HEK293 (cell line): ENCODE measurements around the gene ADIPOR1.
A peak's percentile ranks its signal among the peaks of the same experiment; 100 is the strongest.

ENCODE experiments used
- CTCF ChIA-PET: fragments of 350-600 bp; formaldehyde crosslinking; extraction: SDS; loops from one replicate; lab custom pipeline; 2021; ENCODE audit warnings: antibody characterized with exemption; lab: Yijun Ruan, JAX
- POLR2A ChIA-PET: fragments of 300-600 bp; formaldehyde crosslinking; extraction: SDS; loops from one replicate; lab custom pipeline; 2020; ENCODE audit warnings: antibody characterized with exemption, inconsistent platforms; lab: Yijun Ruan, JAX
- H3K27ac ChIP-seq: fragments of 200-500 bp; sonication (Bioruptor generic); 2 replicates; pipeline ENCODE4 v1.5.1; 2014; ENCODE audit warnings: low read depth, low read length, control low read depth, inconsistent platforms; ENCODE audit errors: extremely low read depth
- H3K36me3 ChIP-seq, 2 experiments: fragments of 200-500 bp in 1 of 2; sonication (Bioruptor generic) in 1 of 2; 1 replicate in 1 of 2; 2 replicates in 1 of 2; pipeline ENCODE4 v1.5.1; 2014 to 2017; ENCODE audit warnings: inconsistent platforms in 2 of 2, low read length in 2 of 2; ENCODE audit not compliant: control insufficient read depth in 2 of 2, insufficient read depth in 1 of 2
- H3K4me1 ChIP-seq: fragments of 200-500 bp; sonication (Bioruptor generic); 2 replicates; pipeline ENCODE4 v1.5.1; 2014; ENCODE audit warnings: mild to moderate bottlenecking, low read length, inconsistent platforms; ENCODE audit not compliant: control insufficient read depth, insufficient read depth
- H3K4me3 ChIP-seq: 2 replicates; pipeline ENCODE4 v1.5.1; 2011; ENCODE audit warnings: low read depth, mild to moderate bottlenecking, control low read depth, low read length, moderate library complexity
- H3K9me3 ChIP-seq: fragments of 200-500 bp; sonication (Bioruptor generic); 2 replicates; pipeline ENCODE4 v1.5.1; 2014; ENCODE audit warnings: low read depth, low read length, inconsistent platforms; ENCODE audit not compliant: control insufficient read depth, insufficient read depth
- EGR2 ChIP-seq: fragments of 450-650 bp; formaldehyde crosslinking; IDR thresholded peaks from 2 replicates; pipeline ENCODE4 v1.5.1; 2016; ENCODE audit warnings: low read depth, missing biosample characterization, missing genetic modification characterization
- GFI1B ChIP-seq: fragments of 450-650 bp; formaldehyde crosslinking; IDR thresholded peaks from 2 replicates; pipeline ENCODE4 v1.5.1; 2016; ENCODE audit warnings: missing biosample characterization, missing genetic modification characterization
- KLF17 ChIP-seq: fragments of 450-650 bp; formaldehyde crosslinking; IDR thresholded peaks from 2 replicates; pipeline ENCODE4 v1.5.1; 2016; ENCODE audit warnings: missing biosample characterization, missing genetic modification characterization
- KLF9 ChIP-seq: fragments of 450-650 bp; formaldehyde crosslinking; IDR thresholded peaks from 2 replicates; pipeline ENCODE4 v1.5.1; 2016; ENCODE audit warnings: missing biosample characterization, missing genetic modification characterization, low read depth
- PRDM1 ChIP-seq: fragments of 450-650 bp; formaldehyde crosslinking; IDR thresholded peaks from 2 replicates; pipeline ENCODE4; 2016; ENCODE audit warnings: missing biosample characterization, missing genetic modification characterization
- SP2 ChIP-seq: fragments of 450-650 bp; formaldehyde crosslinking; IDR thresholded peaks from 2 replicates; pipeline ENCODE4 v1.5.1; 2016; ENCODE audit warnings: missing biosample characterization, missing genetic modification characterization
- ZBTB48 ChIP-seq: fragments of 450-650 bp; formaldehyde crosslinking; IDR thresholded peaks from 2 replicates; pipeline ENCODE4 v1.5.1; 2016; ENCODE audit warnings: missing biosample characterization, missing genetic modification characterization
- ZFP41 ChIP-seq: fragments of 450-650 bp; formaldehyde crosslinking; IDR thresholded peaks from 2 replicates; pipeline ENCODE4 v1.5.1; 2016; ENCODE audit warnings: missing biosample characterization, missing genetic modification characterization, borderline replicate concordance
- ZNF140 ChIP-seq: fragments of 450-650 bp; formaldehyde crosslinking; IDR thresholded peaks from 2 replicates; pipeline ENCODE4 v1.5.1; 2016; ENCODE audit warnings: missing biosample characterization, missing genetic modification characterization
- ZNF146 ChIP-seq: fragments of 450-650 bp; formaldehyde crosslinking; IDR thresholded peaks from 2 replicates; pipeline ENCODE4 v1.5.1; 2016; ENCODE audit warnings: missing biosample characterization, missing genetic modification characterization
- ZNF335 ChIP-seq: fragments of 450-650 bp; formaldehyde crosslinking; conservative IDR thresholded peaks from 2 replicates; pipeline ENCODE4 v1.5.1; 2016; ENCODE audit warnings: missing biosample characterization, missing genetic modification characterization
- ZNF350 ChIP-seq: fragments of 450-650 bp; formaldehyde crosslinking; IDR thresholded peaks from 2 replicates; pipeline ENCODE4 v1.5.0; 2017; ENCODE audit warnings: missing biosample characterization, mild to moderate bottlenecking, missing genetic modification characterization
- ZNF362 ChIP-seq: fragments of 450-650 bp; formaldehyde crosslinking; IDR thresholded peaks from 2 replicates; pipeline ENCODE4 v1.5.1; 2016; ENCODE audit warnings: missing biosample characterization, missing genetic modification characterization
- ZNF48 ChIP-seq: fragments of 450-650 bp; formaldehyde crosslinking; IDR thresholded peaks from 2 replicates; pipeline ENCODE4 v1.5.1; 2016; ENCODE audit warnings: missing biosample characterization, missing genetic modification characterization
- ZNF510 ChIP-seq: fragments of 450-650 bp; formaldehyde crosslinking; IDR thresholded peaks from 2 replicates; pipeline ENCODE4 v1.5.1; 2018; ENCODE audit warnings: mild to moderate bottlenecking, missing genetic modification characterization, missing biosample characterization; ENCODE audit not compliant: insufficient replicate concordance
- ZNF529 ChIP-seq: fragments of 450-650 bp; formaldehyde crosslinking; IDR thresholded peaks from 2 replicates; pipeline ENCODE4 v1.5.1; 2017; ENCODE audit warnings: missing genetic modification characterization, missing biosample characterization; ENCODE audit not compliant: insufficient replicate concordance
- ZNF549 ChIP-seq: fragments of 450-650 bp; IDR thresholded peaks from 2 replicates; pipeline ENCODE4 v1.5.1; 2018; ENCODE audit warnings: missing biosample characterization, missing genetic modification characterization, mild to moderate bottlenecking, inconsistent platforms, moderate library complexity
- ZNF571 ChIP-seq: fragments of 450-650 bp; formaldehyde crosslinking; IDR thresholded peaks from 2 replicates; pipeline ENCODE4 v1.5.0; 2017; ENCODE audit warnings: missing biosample characterization, missing genetic modification characterization
- ZNF585B ChIP-seq: fragments of 450-650 bp; formaldehyde crosslinking; IDR thresholded peaks from 2 replicates; pipeline ENCODE4 v1.5.1; 2016; ENCODE audit warnings: missing biosample characterization, missing genetic modification characterization
- ZNF600 ChIP-seq: fragments of 450-650 bp; formaldehyde crosslinking; IDR thresholded peaks from 2 replicates; pipeline ENCODE4 v1.5.1; 2016; ENCODE audit warnings: missing biosample characterization, missing genetic modification characterization
- ZNF658 ChIP-seq: fragments of 450-650 bp; formaldehyde crosslinking; IDR thresholded peaks from 2 replicates; pipeline ENCODE4; 2016; ENCODE audit warnings: missing biosample characterization, missing genetic modification characterization
- ZNF692 ChIP-seq: fragments of 450-650 bp; formaldehyde crosslinking; IDR thresholded peaks from 2 replicates; pipeline ENCODE4 v1.5.1; 2016; ENCODE audit warnings: missing biosample characterization, missing genetic modification characterization
- ZNF777 ChIP-seq: fragments of 450-650 bp; formaldehyde crosslinking; IDR thresholded peaks from 2 replicates; pipeline ENCODE4 v1.5.1; 2017; ENCODE audit warnings: missing biosample characterization, missing genetic modification characterization, borderline replicate concordance
- ZNF843 ChIP-seq: fragments of 450-650 bp; formaldehyde crosslinking; IDR thresholded peaks from 2 replicates; pipeline ENCODE4 v1.5.1; 2016; ENCODE audit warnings: missing biosample characterization, missing genetic modification characterization
- ZSCAN23 ChIP-seq: fragments of 450-650 bp; formaldehyde crosslinking; IDR thresholded peaks from 2 replicates; pipeline ENCODE4 v1.5.1; 2016; ENCODE audit warnings: missing biosample characterization, missing genetic modification characterization

The ADIPOR1 gene

GRCh38 chr1:202954057-202954745 is 3.9 kb downstream of the ADIPOR1 start:
- POLR2A ChIA-PET: interaction anchor here (0.7 to 1.1 kb wide), 3 partner anchors 10 to 75 kb away, joined by 3 to 4 read pairs (median 3); no protein-coding TSS in a partner anchor
- Histone ChIP-seq H3K36me3 (peaks cover 6 to 54% of the 10 kb centered on the region in 2 experiments), H3K9me3 (no peaks in the 10 kb centered on the region), H3K4me1 (peaks cover 7% of the 10 kb centered on the region), H3K27ac (no peak overlapping the region)
- CTCF ChIA-PET: interaction anchor here (0.7 to 1.0 kb wide), 2 partner anchors 11 to 46 kb away, joined by 3 read pairs; no protein-coding TSS in a partner anchor
- TF ChIP-seq ZSCAN23 (no peak), ZNF48 (tag by site-specific recombination) (no peak), ZNF510 (tag by site-specific recombination) (no peak), ZNF843 (tag by site-specific recombination) (no peak), KLF9 (tag by site-specific recombination) (no peak), ZNF692 (tag by site-specific recombination) (no peak), ZNF146 (tag by site-specific recombination) (no peak), PRDM1 (tag by site-specific recombination) (no peak), EGR2 (no peak), ZNF658 (tag by site-specific recombination) (no peak), ZNF777 (no peak), ZNF350 (tag by site-specific recombination) (no peak)
- TF ChIP-seq, all 188 proteins: peak for 0
- no peak overlapping the region for H3K4me3 ChIP-seq

GRCh38 chr1:202953392-202953791 is 4.7 kb downstream of the ADIPOR1 start:
- no peaks in the 10 kb centered on the region for H3K9me3 ChIP-seq
- CTCF ChIA-PET: interaction anchor here (0.7 to 1.0 kb wide), 2 partner anchors 46 kb away, joined by 3 read pairs; no protein-coding TSS in a partner anchor
- POLR2A ChIA-PET: no interaction called here
- TF ChIP-seq ZNF549 (no peak), ZBTB48 (0 out of 2 replicates have a peak, but pooled peaks have one; percentile 58)
- H3K4me3 ChIP-seq: no peak overlapping the region
- H3K27ac ChIP-seq: no peak overlapping the region
- H3K36me3 ChIP-seq: peaks cover 12 to 62% of the 10 kb centered on the region in 2 experiments
- H3K4me1 ChIP-seq: no peaks in the 10 kb centered on the region

- POLR2A ChIA-PET: no interaction called here
- no peaks in the 10 kb centered on the region for H3K9me3 ChIP-seq
- 0 out of 2 replicates have a peak, but pooled peaks have one; percentile 11 for TF ChIP-seq ZNF600 (tag by site-specific recombination)
- TF ChIP-seq ZNF571: no peak
- no peak for TF ChIP-seq ZNF335 (tag by site-specific recombination)
- TF ChIP-seq, all 188 proteins: peak for 1
- no peak overlapping the region for H3K27ac ChIP-seq
- H3K4me1 ChIP-seq: no peaks in the 10 kb centered on the region
- no peak overlapping the region for H3K4me3 ChIP-seq
- CTCF ChIA-PET: interaction anchor here (0.6 to 1.1 kb wide), 4 partner anchors 9 to 317 kb away, joined by 3 to 4 read pairs (median 3); no protein-coding TSS in a partner anchor
- peaks cover 15 to 68% of the 10 kb centered on the region in 2 experiments for H3K36me3 ChIP-seq
Observed at GRCh38 chr1:202952818-202953217, 5.3 kb downstream of the ADIPOR1 start.

GRCh38 chr1:202952099-202952498 is 6.0 kb downstream of the ADIPOR1 start:
- Histone ChIP-seq H3K9me3 (no peaks in the 10 kb centered on the region), H3K4me3 (no peak overlapping the region), H3K4me1 (no peaks in the 10 kb centered on the region), H3K36me3 (peaks cover 15 to 73% of the 10 kb centered on the region in 2 experiments), H3K27ac (no peak overlapping the region)
- POLR2A ChIA-PET: interaction anchor here (0.6 kb wide), 1 partner anchor 91 kb away, joined by 7 read pairs; no protein-coding TSS in a partner anchor
- CTCF ChIA-PET: interaction anchor here (0.6 to 1.1 kb wide), 5 partner anchors 9 to 318 kb away, joined by 3 to 5 read pairs (median 3); no protein-coding TSS in a partner anchor
- TF ChIP-seq SP2 (tag by site-specific recombination): no peak
- no peak for TF ChIP-seq ZNF585B
- TF ChIP-seq KLF17 (tag by site-specific recombination): no peak
- TF ChIP-seq ZNF140 (tag by site-specific recombination): no peak
- no peak for TF ChIP-seq ZNF335 (tag by site-specific recombination)
- TF ChIP-seq GFI1B (tag by site-specific recombination): no peak
- TF ChIP-seq ZNF362: no peak
- no peak for TF ChIP-seq ZFP41 (tag by site-specific recombination)
- TF ChIP-seq ZNF529 (tag by site-specific recombination): no peak
